GM23248 (cell line): ENCODE data around the gene ACSM6. TPM values are rescaled to one million over a fixed set of nuclear protein-coding genes. Genes with fewer than 3 reads are reported as not detected.

ENCODE experiments used
- DNase-seq: peaks from one replicate; pipeline ENCODE4 v3.0.0-alpha.2; 2015
- H2AFZ ChIP-seq: fragments of 200-600 bp; sonication (generic); 2 replicates; pipeline ENCODE4 v1.6.1; 2016; ENCODE audit warnings: antibody characterized with exemption
- H3F3A ChIP-seq: fragments of 200-600 bp; sonication (generic); 2 replicates; pipeline ENCODE4 v1.6.1; 2016; ENCODE audit warnings: mild to moderate bottlenecking, antibody characterized with exemption, mixed run types; ENCODE audit not compliant: insufficient read depth
- H3K27ac ChIP-seq: fragments of 200-600 bp; sonication (generic); 2 replicates; pipeline ENCODE4 v1.5.1; 2016; ENCODE audit warnings: mild to moderate bottlenecking
- H3K27me3 ChIP-seq: fragments of 200-600 bp; sonication (generic); replicated peaks from 2 replicates; pipeline ENCODE4 v1.6.1; 2016; ENCODE audit warnings: mild to moderate bottlenecking; ENCODE audit not compliant: insufficient read depth
- H3K36me3 ChIP-seq: fragments of 200-600 bp; sonication (generic); 2 replicates; pipeline ENCODE4 v1.6.1; 2016; ENCODE audit warnings: low read depth, mild to moderate bottlenecking
- H3K4me1 ChIP-seq: fragments of 200-600 bp; sonication (generic); 2 replicates; pipeline ENCODE4 v1.6.1; 2016; ENCODE audit warnings: mild to moderate bottlenecking; ENCODE audit not compliant: insufficient read depth
- H3K4me2 ChIP-seq: fragments of 200-600 bp; sonication (generic); one replicate; pipeline ENCODE4 v1.6.1; 2016; ENCODE audit warnings: mild to moderate bottlenecking; ENCODE audit not compliant: unreplicated experiment
- H3K4me3 ChIP-seq: fragments of 200-600 bp; sonication (generic); 2 replicates; pipeline ENCODE4 v1.5.1; 2016; ENCODE audit warnings: mild to moderate bottlenecking
- H3K79me2 ChIP-seq: fragments of 200-600 bp; sonication (generic); 2 replicates; pipeline ENCODE4 v1.6.1; 2016; ENCODE audit warnings: mild to moderate bottlenecking; ENCODE audit not compliant: insufficient read depth
- H3K9ac ChIP-seq: fragments of 200-600 bp; sonication (generic); 2 replicates; pipeline ENCODE4 v1.6.1; 2016; ENCODE audit warnings: mild to moderate bottlenecking
- H3K9me2 ChIP-seq: fragments of 200-600 bp; sonication (generic); 2 replicates; pipeline ENCODE4 v1.6.1; 2016; ENCODE audit warnings: mixed run types, mild to moderate bottlenecking, moderate library complexity; ENCODE audit not compliant: insufficient read depth
- H3K9me3 ChIP-seq: fragments of 200-600 bp; sonication (generic); one replicate; pipeline ENCODE4 v1.6.1; 2017; ENCODE audit warnings: low read depth
- H4K20me1 ChIP-seq: fragments of 200-600 bp; sonication (generic); 2 replicates; pipeline ENCODE4 v1.6.0; 2016; ENCODE audit not compliant: insufficient read depth
- EZH2 ChIP-seq: fragments of 200-600 bp; sonication (generic); IDR thresholded peaks from 2 replicates; pipeline ENCODE4 v1.6.1; 2018; ENCODE audit warnings: antibody characterized with exemption, mild to moderate bottlenecking; ENCODE audit not compliant: insufficient read depth, poor library complexity, severe bottlenecking
- EZH2phosphoT487 ChIP-seq: fragments of 200-600 bp; sonication (generic); IDR thresholded peaks from 2 replicates; pipeline ENCODE4 v1.6.1; 2018; ENCODE audit warnings: antibody characterized with exemption, moderate library complexity, mild to moderate bottlenecking, low read depth; ENCODE audit not compliant: insufficient read depth
- WGBS, 2 experiments: methylation state at CpG; one replicate each; pipeline ENCODE4 v1.1.6; 2015 to 2017; ENCODE audit warnings: low lambda C conversion rate in 2 of 2, low coverage in 1 of 2; ENCODE audit errors: missing lambda C conversion rate in 2 of 2; 5-methylcytosine and 5-hydroxymethylcytosine counted together
- in situ Hi-C: fragments of 300-500 bp; cut with MboI; formaldehyde crosslinking; loops from 2 replicates; pipeline ENCODE4 v1.15.0; 2020
- polyA plus RNA-seq: library from polyadenylated mRNA; unstranded; fragments of >200 nt; fragmentation: Nextera tagmentation; extraction: Ambion mirVana; gene quantifications from 2 replicates; pipeline ENCODE4 v1.2.1, GENCODE V29; 2016
- total RNA-seq: library from RNA; depleted of rRNA; stranded (reverse); fragments of >200 nt; shearing (Covaris generic); gene quantifications from 2 replicates; pipeline ENCODE4 v1.2.3, GENCODE V29; 2014

ACSM6 gene
- total and polyA plus RNA-seq, 2 experiments from 2014 or later: 0.08 TPM; not detected in 1

DNA sequence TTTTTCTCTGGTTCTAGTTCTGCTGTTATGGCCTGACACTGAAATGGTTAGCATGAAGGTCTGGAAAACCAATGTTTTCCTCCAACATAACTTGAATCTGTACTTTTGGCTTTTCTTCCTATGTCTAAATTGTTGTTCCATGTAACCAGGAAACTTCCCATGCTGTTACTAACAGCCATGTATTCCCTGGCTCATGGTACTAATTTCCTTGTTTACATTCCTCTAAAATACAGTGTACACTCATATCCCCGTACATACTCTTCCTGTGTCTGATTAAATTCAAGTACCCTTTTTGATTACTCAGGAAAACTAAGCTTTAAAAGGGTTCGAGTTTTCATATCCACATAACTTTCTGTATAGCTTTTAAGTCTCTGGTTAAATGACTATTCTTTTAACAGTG lies 12.3 kb upstream of the ACSM6 start:
- Histone ChIP-seq H3K9me3 (no peaks in the 10 kb centered on the region), H3K27me3 (no peaks in the 10 kb centered on the region), H2AFZ (no peak overlapping the region), H3K79me2 (no peaks in the 10 kb centered on the region), H3K36me3 (no peaks in the 10 kb centered on the region), H3K4me3 (no peak overlapping the region), H3K9me2 (no peaks in the 10 kb centered on the region), H3K4me1 (peaks cover 5% of the 10 kb centered on the region), H3F3A (no peaks in the 10 kb centered on the region), H3K9ac (no peak overlapping the region), H3K27ac (no peak overlapping the region), H3K4me2 (no peak overlapping the region), H4K20me1 (no peaks in the 10 kb centered on the region)
- in situ Hi-C loops: no loop called here
- WGBS, 2 experiments: 19 to 22% methylated on average over 2 of the region's 2 CpGs
- DNase-seq: peak; percentile 42
- no peak for TF ChIP-seq EZH2
- TF ChIP-seq EZH2phosphoT487: no peak

- H3K9me3 ChIP-seq: no peaks in the 10 kb centered on the region
- 5 to 10% methylated on average over 49 to 59 of the region's 85 CpGs for WGBS, 2 experiments
- no peaks in the 10 kb centered on the region for H3F3A ChIP-seq
- no peaks in the 10 kb centered on the region for H4K20me1 ChIP-seq
- no peaks in the 10 kb centered on the region for H3K27me3 ChIP-seq
- H3K4me1 ChIP-seq: peaks cover 5% of the 10 kb centered on the region
- peak overlapping the region; percentile 75 for H3K4me3 ChIP-seq
- peak overlapping the region; percentile 82 for H2AFZ ChIP-seq
- peak overlapping the region; percentile 82 for H3K4me2 ChIP-seq
- peak; percentile 88 for DNase-seq
- H3K9me2 ChIP-seq: no peaks in the 10 kb centered on the region
- H3K36me3 ChIP-seq: no peaks in the 10 kb centered on the region
- H3K79me2 ChIP-seq: no peaks in the 10 kb centered on the region
- peak overlapping the region; percentile 10; the same call in 1 of the 2 replicates for H3K27ac ChIP-seq
- in situ Hi-C loops: no loop called here
- H3K9ac ChIP-seq: peak overlapping the region; percentile 76
- TF ChIP-seq EZH2: no peak
- TF ChIP-seq EZH2phosphoT487: no peak
Measured at GRCh38 chr10:95183271-95184230, 10.5 kb upstream of the ACSM6 start.

DNA sequence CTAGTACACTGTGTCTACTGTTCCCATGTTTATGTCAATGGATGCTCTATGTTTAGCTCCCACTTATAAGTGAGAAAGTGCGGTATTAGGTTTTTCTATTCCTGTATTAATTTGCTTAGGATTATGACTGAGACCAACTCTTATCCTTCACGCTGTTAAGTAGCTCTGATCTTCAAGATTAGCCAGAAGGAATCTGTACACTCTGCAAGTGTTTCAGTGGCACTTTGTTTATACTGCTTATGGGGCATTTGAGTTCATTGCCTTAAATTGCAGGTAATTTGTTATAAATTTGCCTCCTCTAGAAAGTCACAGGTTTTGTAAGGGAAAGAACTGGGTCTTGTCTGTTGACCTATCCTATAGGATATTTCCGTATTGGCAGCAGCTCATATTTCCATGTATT lies 6.4 kb upstream of the ACSM6 start:
- in situ Hi-C loops: no loop called here
- Histone ChIP-seq H3K79me2 (no peaks in the 10 kb centered on the region), H3K9me2 (no peaks in the 10 kb centered on the region), H3K4me3 (no peak overlapping the region), H3K36me3 (no peaks in the 10 kb centered on the region), H3K27ac (no peak overlapping the region), H3K9me3 (no peaks in the 10 kb centered on the region), H2AFZ (no peak overlapping the region), H3K4me1 (no peaks in the 10 kb centered on the region), H3K9ac (no peak overlapping the region), H4K20me1 (no peaks in the 10 kb centered on the region), H3F3A (no peaks in the 10 kb centered on the region), H3K4me2 (no peak overlapping the region), H3K27me3 (no peaks in the 10 kb centered on the region)
- TF ChIP-seq EZH2phosphoT487 (no peak), EZH2 (no peak)
- WGBS, 2 experiments: 72 to 75% methylated on average over 3 of the region's 3 CpGs
- no peak for DNase-seq

GRCh38 chr10:95188593-95188992 lies 5.4 kb upstream of the ACSM6 start:
- Histone ChIP-seq H3K9me2 (no peaks in the 10 kb centered on the region), H2AFZ (no peak overlapping the region), H3K27ac (no peak overlapping the region), H3K36me3 (no peaks in the 10 kb centered on the region), H3K27me3 (no peaks in the 10 kb centered on the region), H3K4me2 (no peak overlapping the region), H4K20me1 (no peaks in the 10 kb centered on the region), H3K9me3 (no peaks in the 10 kb centered on the region), H3F3A (no peaks in the 10 kb centered on the region), H3K79me2 (no peaks in the 10 kb centered on the region), H3K4me1 (no peaks in the 10 kb centered on the region), H3K4me3 (no peak overlapping the region), H3K9ac (no peak overlapping the region)
- in situ Hi-C loops: no loop called here
- no peak for TF ChIP-seq EZH2
- TF ChIP-seq EZH2phosphoT487: no peak
- no peak for DNase-seq
